Body of pancreas (tissue), 4 donors: ENCODE results near the gene RNF14.

Source experiments
- CTCF ChIP-seq, 7 experiments: fragments of 450-650 bp in 4 of 7; fragments of 200-600 bp in 3 of 7; sonication (generic) in 3 of 7; IDR thresholded peaks; one replicate each; pipeline ENCODE4 v1.5.1; 2016 to 2019; ENCODE audit warnings: antibody characterized with exemption in 7 of 7
- POLR2A ChIP-seq, 3 donors: fragments of 450-650 bp; IDR thresholded peaks; one replicate each; pipeline ENCODE4 v1.6.1; 2016; ENCODE audit warnings: antibody characterized with exemption in 3 of 3, mild to moderate bottlenecking in 2 of 3

- no peak for TF ChIP-seq POLR2A (IDR thresholded peaks at IDR 0.05)
- TF ChIP-seq CTCF (IDR thresholded peaks at IDR 0.05), result no peak
These were observed 33.4 kb upstream of the RNF14 start for GRCh38 chr5:141935538-141935937.
